Stimulated activated CD4-positive, alpha-beta T cell treated with anti-CD3 and anti-CD28 coated beads, Interleukin-1b, Interleukin-23, amount 100 ng/mL, for 1 hour (primary cell): ENCODE results near the gene TOMM5.
A peak's percentile ranks its signal among the peaks of the same experiment; 100 is the strongest.

ENCODE experiments used
- DNase-seq, 2 donors: peaks; one replicate each; pipeline ENCODE4 v3.0.0-alpha.2; 2020; ENCODE audit warnings: low read depth in 2 of 2

TOMM5 gene

GRCh38 chr9:37592108-37592951 is at the start of gene TOMM5:
TSS of gene TOMM5 (minus strand) at chr9:37592597. CDS start at chr9:37592532, 65 bp downstream.
- DNase-seq, result peak; percentile 67 to 74

GRCh38 chr9:37641331-37641730 is 48.9 kb upstream of the TOMM5 start:
- no peak for DNase-seq

- no peak for DNase-seq
Measured at GRCh38 chr9:37640246-37640645, 47.8 kb upstream of the TOMM5 start.

GRCh38 chr9:37639841-37640240 is 47.4 kb upstream of the TOMM5 start:
- DNase-seq, result no peak

GRCh38 chr9:37639109-37639762 is 46.8 kb upstream of the TOMM5 start:
- DNase-seq, result no peak

GRCh38 chr9:37636511-37637448 is 44.4 kb upstream of the TOMM5 start:
- DNase-seq, result no peak

GRCh38 chr9:37635808-37636207 is 43.4 kb upstream of the TOMM5 start:
- DNase-seq, result no peak

GRCh38 chr9:37632479-37632878 is 40.1 kb upstream of the TOMM5 start:
- DNase-seq, result no peak

GRCh38 chr9:37626708-37627292 is 34.4 kb upstream of the TOMM5 start:
- no peak for DNase-seq

GRCh38 chr9:37625758-37626147 is 33.4 kb upstream of the TOMM5 start:
- DNase-seq, result no peak

- no peak for DNase-seq
Measured at GRCh38 chr9:37625036-37625757, 32.8 kb upstream of the TOMM5 start.

GRCh38 chr9:37624073-37624472 is 31.7 kb upstream of the TOMM5 start:
- DNase-seq, result no peak

- DNase-seq, result no peak
Measured at GRCh38 chr9:37623267-37623666, 30.9 kb upstream of the TOMM5 start.

GRCh38 chr9:37622462-37622861 is 30.1 kb upstream of the TOMM5 start:
- no peak for DNase-seq

GRCh38 chr9:37621273-37622121 is 29.1 kb upstream of the TOMM5 start:
- DNase-seq, result no peak

- no peak for DNase-seq
Measured at GRCh38 chr9:37620396-37620795, 28.0 kb upstream of the TOMM5 start.

- DNase-seq, result no peak
Measured at GRCh38 chr9:37619806-37620205, 27.4 kb upstream of the TOMM5 start.

GRCh38 chr9:37618817-37619216 is 26.4 kb upstream of the TOMM5 start:
- no peak for DNase-seq

GRCh38 chr9:37617832-37618231 is 25.4 kb upstream of the TOMM5 start:
- no peak for DNase-seq

- no peak for DNase-seq
Measured at GRCh38 chr9:37617161-37617560, 24.8 kb upstream of the TOMM5 start.
